Embryonic facial prominence (tissue), 1 donor: Measurements from ENCODE around the gene TNFRSF9.
"Not testable (repeated sequence)": the region's sequence is repeated elsewhere in the genome, so short reads cannot be mapped to it uniquely, and the experiment has no call there.

Experiments used
- DNase-seq: peaks from one replicate; pipeline ENCODE4 v3.0.0-alpha.2; 2016; ENCODE audit errors: extremely low spot score

Gene TNFRSF9

GRCh38 chr1:7961216-7962013 lies 20.8 kb upstream of the TNFRSF9 start, which contains the start of gene PARK7:
Gene PARK7 (plus strand): TSS chr1:7961711. CDS start chr1:7962786, 1,075 bp downstream.
- DNase-seq = peak; percentile 95

GRCh38 chr1:7960867-7961215 lies 20.2 kb upstream of the TNFRSF9 start:
- no peak for DNase-seq

GRCh38 chr1:7960165-7960564 lies 19.5 kb upstream of the TNFRSF9 start:
- DNase-seq = no peak

- no peak for DNase-seq
These were observed 15.8 kb upstream of the TNFRSF9 start for GRCh38 chr1:7956218-7957032.

GRCh38 chr1:7954683-7955082 lies 14.0 kb upstream of the TNFRSF9 start:
- DNase-seq = no peak

GRCh38 chr1:7953850-7954609 lies 13.4 kb upstream of the TNFRSF9 start:
- DNase-seq = peak; percentile 51

GRCh38 chr1:7952791-7953190 lies 12.2 kb upstream of the TNFRSF9 start:
- DNase-seq = not testable (repeated sequence)

GRCh38 chr1:7948960-7949359 lies 8.3 kb upstream of the TNFRSF9 start:
- no peak for DNase-seq

- no peak for DNase-seq
These were observed 2.6 kb upstream of the TNFRSF9 start for GRCh38 chr1:7943251-7943650.

GRCh38 chr1:7942214-7942921 lies 1.7 kb upstream of the TNFRSF9 start:
- DNase-seq = peak; percentile 31

- DNase-seq = no peak
These were observed 776 bp upstream of the TNFRSF9 start for GRCh38 chr1:7941437-7941793.

- no peak for DNase-seq
These were observed 605 bp downstream of the TNFRSF9 start for GRCh38 chr1:7940034-7940433.

GRCh38 chr1:7938070-7938469 lies 2.6 kb downstream of the TNFRSF9 start:
- no peak for DNase-seq

- no peak for DNase-seq
These were observed 8.0 kb downstream of the TNFRSF9 start for GRCh38 chr1:7932524-7933138.

- DNase-seq = no peak
These were observed 9.2 kb downstream of the TNFRSF9 start for GRCh38 chr1:7931446-7931812.

- DNase-seq = no peak
These were observed 9.8 kb downstream of the TNFRSF9 start for GRCh38 chr1:7930645-7931445.

GRCh38 chr1:7929637-7930036 lies 11.0 kb downstream of the TNFRSF9 start:
- no peak for DNase-seq

GRCh38 chr1:7928247-7928646 lies 12.4 kb downstream of the TNFRSF9 start:
- no peak for DNase-seq

- not testable (repeated sequence) for DNase-seq
These were observed 13.6 kb downstream of the TNFRSF9 start for GRCh38 chr1:7927061-7927460.

- no peak for DNase-seq
These were observed 18.3 kb downstream of the TNFRSF9 start for GRCh38 chr1:7922301-7922700.
